Mesenchymal stem cell (in vitro differentiated cells and primary cell): Measurements from ENCODE around the gene PLCD4.

ENCODE experiments used
- DNase-seq: peaks from one replicate; pipeline ENCODE4 v3.0.0-alpha.2; 2013
- H2AFZ ChIP-seq: one replicate; pipeline ENCODE4 v1.6.1; 2013; ENCODE audit warnings: low read depth, mild to moderate bottlenecking, control low read depth, inconsistent platforms, low read length, moderate library complexity
- H2AK5ac ChIP-seq: 2 replicates; pipeline ENCODE4 v1.6.1; 2013; ENCODE audit warnings: low read length, moderate library complexity, mild to moderate bottlenecking, inconsistent platforms; ENCODE audit not compliant: severe bottlenecking
- H2BK120ac ChIP-seq: one replicate; pipeline ENCODE4 v1.6.1; 2013; ENCODE audit warnings: low read depth, mild to moderate bottlenecking, inconsistent platforms, low read length, moderate library complexity
- H2BK12ac ChIP-seq, 2 experiments: one replicate each; pipeline ENCODE4 v1.6.1; 2013; ENCODE audit warnings: inconsistent platforms in 2 of 2, low read length in 2 of 2, mild to moderate bottlenecking in 2 of 2, moderate library complexity in 2 of 2, control low read depth in 1 of 2
- H2BK15ac ChIP-seq: one replicate; pipeline ENCODE4 v1.6.1; 2013; ENCODE audit warnings: mild to moderate bottlenecking, low read depth, inconsistent platforms; ENCODE audit not compliant: poor library complexity, severe bottlenecking
- H2BK5ac ChIP-seq: 2 replicates; pipeline ENCODE4 v1.6.1; 2013; ENCODE audit warnings: low read depth, mild to moderate bottlenecking, low read length, control low read depth, inconsistent platforms; ENCODE audit not compliant: poor library complexity, severe bottlenecking
- H3K14ac ChIP-seq, 2 experiments: one replicate each; pipeline ENCODE4 v1.6.1; 2013; ENCODE audit warnings: inconsistent platforms in 2 of 2, low read length in 2 of 2, control low read depth in 1 of 2, mild to moderate bottlenecking in 1 of 2, moderate library complexity in 1 of 2
- H3K18ac ChIP-seq, 2 experiments: one replicate each; pipeline ENCODE4 v1.6.1; 2013; ENCODE audit warnings: inconsistent platforms in 2 of 2, low read length in 2 of 2, control low read depth in 1 of 2, low read depth in 1 of 2, mild to moderate bottlenecking in 1 of 2
- H3K23ac ChIP-seq, 2 experiments: one replicate each; pipeline ENCODE4 v1.6.1; 2013; ENCODE audit warnings: inconsistent platforms in 2 of 2, low read length in 2 of 2, mild to moderate bottlenecking in 2 of 2, moderate library complexity in 2 of 2, control low read depth in 1 of 2
- H3K27ac ChIP-seq: 2 replicates; pipeline ENCODE4 v1.5.1; 2013; ENCODE audit warnings: mild to moderate bottlenecking, moderate library complexity, low read length, control low read depth, inconsistent platforms; ENCODE audit not compliant: poor library complexity, severe bottlenecking
- H3K27me3 ChIP-seq, 2 experiments: 2 replicates each; pipeline versions ENCODE4 v1.6.1 to v1.7.0; 2013; ENCODE audit warnings: low read length in 2 of 2, mild to moderate bottlenecking in 2 of 2, moderate library complexity in 2 of 2, control low read depth in 1 of 2, inconsistent platforms in 1 of 2; ENCODE audit not compliant: control insufficient read depth in 1 of 2, insufficient read depth in 1 of 2
- H3K36me3 ChIP-seq, 2 experiments: 2 replicates each; pipeline versions ENCODE4 v1.6.1 to v1.7.0; 2013; ENCODE audit warnings: low read length in 2 of 2, control low read depth in 1 of 2, inconsistent platforms in 1 of 2, low read depth in 1 of 2, mild to moderate bottlenecking in 1 of 2; ENCODE audit not compliant: insufficient read depth in 2 of 2, control insufficient read depth in 1 of 2
- H3K4ac ChIP-seq, 2 experiments: one replicate each; pipeline ENCODE4 v1.6.1; 2013; ENCODE audit warnings: inconsistent platforms in 2 of 2, low read length in 2 of 2, mild to moderate bottlenecking in 2 of 2, moderate library complexity in 2 of 2, control low read depth in 1 of 2, low read depth in 1 of 2
- H3K4me1 ChIP-seq: 2 replicates; pipeline ENCODE4 v1.6.1; 2013; ENCODE audit warnings: low read depth, low read length, control low read depth; ENCODE audit not compliant: control insufficient read depth, insufficient read depth
- H3K4me2 ChIP-seq: 2 replicates; pipeline ENCODE4 v1.6.1; 2013; ENCODE audit warnings: low read length, mild to moderate bottlenecking, inconsistent platforms; ENCODE audit not compliant: poor library complexity, severe bottlenecking
- H3K4me3 ChIP-seq, 2 experiments: 2 replicates each; pipeline versions ENCODE4 v1.5.1 to v1.7.0; 2013; ENCODE audit warnings: low read length in 2 of 2, mild to moderate bottlenecking in 2 of 2, control low read depth in 1 of 2, low read depth in 1 of 2; ENCODE audit not compliant: insufficient read depth in 1 of 2
- H3K79me1 ChIP-seq: replicated peaks from 2 replicates; pipeline ENCODE4 v1.6.1; 2013; ENCODE audit warnings: mild to moderate bottlenecking, control low read depth, low read length, inconsistent platforms; ENCODE audit not compliant: poor library complexity, severe bottlenecking
- H3K9ac ChIP-seq: 2 replicates; pipeline ENCODE4 v1.7.0; 2013; ENCODE audit warnings: mild to moderate bottlenecking, low read length, moderate library complexity
- H3K9me3 ChIP-seq: 2 replicates; pipeline ENCODE4 v1.7.0; 2013; ENCODE audit warnings: mild to moderate bottlenecking, low read length; ENCODE audit not compliant: control insufficient read depth
- H4K8ac ChIP-seq: one replicate; pipeline ENCODE4 v1.6.1; 2013; ENCODE audit warnings: inconsistent platforms, mild to moderate bottlenecking, low read length, moderate library complexity
- H4K91ac ChIP-seq: one replicate; pipeline ENCODE4 v1.6.1; 2013; ENCODE audit warnings: mild to moderate bottlenecking, low read length, inconsistent platforms
- WGBS: methylation state at CpG from one replicate; pipeline ENCODE4 v1.1.7; 2013; ENCODE audit warnings: mixed read lengths; 5-methylcytosine and 5-hydroxymethylcytosine counted together

The PLCD4 gene

GRCh38 chr2:218566296-218566695 is 41.4 kb upstream of the PLCD4 start:
- Histone ChIP-seq H3K4me1 (peaks cover 1% of the 10 kb centered on the region), H3K27me3 (no peaks in the 10 kb centered on the region), H3K9ac (no peak overlapping the region), H3K27ac (no peak overlapping the region), H2BK12ac (no peak overlapping the region), H2BK120ac (no peak overlapping the region), H3K79me1 (peaks cover 22% of the 10 kb centered on the region), H2AK5ac (no peak overlapping the region), H2BK15ac (no peak overlapping the region), H3K36me3 (peaks cover 0 to 24% of the 10 kb centered on the region in 2 experiments), H4K8ac (no peak overlapping the region), H3K23ac (no peak overlapping the region), H2BK5ac (no peak overlapping the region), H2AFZ (no peak overlapping the region), H3K9me3 (no peaks in the 10 kb centered on the region), H3K18ac (no peak overlapping the region), H4K91ac (no peak overlapping the region), H3K4me2 (no peak overlapping the region), H3K14ac (no peak overlapping the region), H3K4me3 (no peak overlapping the region), H3K4ac (no peak overlapping the region)
- no peak for DNase-seq
- no CpG with 5 or more reads among the region's 1 CpG for WGBS

GRCh38 chr2:218567797-218568189 is 39.9 kb upstream of the PLCD4 start:
- no peaks in the 10 kb centered on the region for H3K9me3 ChIP-seq
- H3K18ac ChIP-seq, result peak overlapping the region; percentile 61 to 76
- H4K8ac ChIP-seq, result peak overlapping the region; percentile 91
- peak overlapping the region in 1 of 2 experiments; percentile 87 for H3K4ac ChIP-seq
- no peak overlapping the region for H2BK12ac ChIP-seq
- no peak overlapping the region for H2BK5ac ChIP-seq
- DNase-seq, result no peak
- H3K27ac ChIP-seq, result peak overlapping the region; percentile 37
- H3K14ac ChIP-seq, result peak overlapping the region in 1 of 2 experiments; percentile 26
- H3K27me3 ChIP-seq, result no peaks in the 10 kb centered on the region
- H2BK120ac ChIP-seq, result no peak overlapping the region
- peak overlapping the region; percentile 85 for H2AFZ ChIP-seq
- peak overlapping the region; percentile 78 for H3K4me2 ChIP-seq
- peaks cover 16% of the 10 kb centered on the region for H3K79me1 ChIP-seq
- H3K9ac ChIP-seq, result peak overlapping the region; percentile 100
- H2BK15ac ChIP-seq, result peak overlapping the region; percentile 49
- peaks cover 0 to 20% of the 10 kb centered on the region in 2 experiments for H3K36me3 ChIP-seq
- peaks cover 1% of the 10 kb centered on the region for H3K4me1 ChIP-seq
- H2AK5ac ChIP-seq, result no peak overlapping the region
- H3K4me3 ChIP-seq, result peak overlapping the region; percentile 80 to 99
- under 1% methylated on average over 19 of the region's 19 CpGs for WGBS
- H3K23ac ChIP-seq, result peak overlapping the region in 1 of 2 experiments; percentile 57
- H4K91ac ChIP-seq, result no peak overlapping the region

- peak within 1 kb of the TSS; percentile 100 for H3K9ac ChIP-seq
- H3K27ac ChIP-seq, result peak within 1 kb of the TSS; percentile 81
- peaks cover 3 to 22% of the 10 kb centered on the region in 2 experiments for H3K36me3 ChIP-seq
- H3K4me3 ChIP-seq, result peak within 1 kb of the TSS; percentile 80 to 99
- peak within 1 kb of the TSS in 1 of 2 experiments; percentile 57 for H3K23ac ChIP-seq
- H3K18ac ChIP-seq, result peak within 1 kb of the TSS; percentile 76 to 86
- H3K4me2 ChIP-seq, result peak within 1 kb of the TSS; percentile 78
- peak within 1 kb of the TSS in 1 of 2 experiments; percentile 97 for H3K4ac ChIP-seq
- peak within 1 kb of the TSS; percentile 1 for H4K91ac ChIP-seq
- peaks cover 1% of the 10 kb centered on the region for H3K4me1 ChIP-seq
- peak; percentile 98 for DNase-seq
- H2BK15ac ChIP-seq, result peak within 1 kb of the TSS; percentile 77
- no peak within 1 kb of the TSS for H2AK5ac ChIP-seq
- peaks cover 15% of the 10 kb centered on the region for H3K79me1 ChIP-seq
- peak within 1 kb of the TSS; percentile 85 for H2AFZ ChIP-seq
- WGBS, result under 1% methylated on average over 70 of the region's 77 CpGs
- H3K14ac ChIP-seq, result peak within 1 kb of the TSS in 1 of 2 experiments; percentile 79
- no peak within 1 kb of the TSS for H2BK5ac ChIP-seq
- peak within 1 kb of the TSS in 1 of 2 experiments; percentile 84 for H2BK12ac ChIP-seq
- peak within 1 kb of the TSS; percentile 91 for H4K8ac ChIP-seq
- H3K27me3 ChIP-seq, result no peaks in the 10 kb centered on the region
- no peaks in the 10 kb centered on the region for H3K9me3 ChIP-seq
- H2BK120ac ChIP-seq, result peak within 1 kb of the TSS; percentile 8
These were observed 39.3 kb upstream of the PLCD4 start, which contains the start of the genes CNOT9 and USP37 for GRCh38 chr2:218568190-218569037. Gene CNOT9, plus strand, starts transcription at chr2:218568839. Its CDS starts 116 bp downstream, at chr2:218568955. Gene USP37, minus strand, starts transcription at chr2:218568351. Its CDS starts 9,698 bp downstream, at chr2:218558653.

GRCh38 chr2:218569038-218569431 is 38.7 kb upstream of the PLCD4 start:
- Histone ChIP-seq H3K4ac (peak overlapping the region in 1 of 2 experiments; percentile 97), H4K8ac (peak overlapping the region; percentile 88), H4K91ac (peak overlapping the region; percentile 1), H2BK120ac (peak overlapping the region; percentile 8), H2BK12ac (no peak overlapping the region), H3K9me3 (no peaks in the 10 kb centered on the region), H3K4me1 (peaks cover 1% of the 10 kb centered on the region), H3K79me1 (peaks cover 10% of the 10 kb centered on the region), H3K18ac (peak overlapping the region; percentile 71 to 86), H2BK15ac (peak overlapping the region; percentile 77), H3K36me3 (peaks cover 5 to 23% of the 10 kb centered on the region in 2 experiments), H3K4me2 (peak overlapping the region; percentile 60), H3K27me3 (no peaks in the 10 kb centered on the region), H3K23ac (peak overlapping the region in 1 of 2 experiments; percentile 48), H2AFZ (peak overlapping the region; percentile 68), H3K4me3 (peak overlapping the region; percentile 74 to 99), H3K9ac (peak overlapping the region; percentile 100), H3K27ac (peak overlapping the region; percentile 81), H2BK5ac (no peak overlapping the region), H3K14ac (peak overlapping the region in 1 of 2 experiments; percentile 4), H2AK5ac (no peak overlapping the region)
- DNase-seq, result peak; percentile 96
- WGBS, result 1% methylated on average over 31 of the region's 31 CpGs
